Central memory CD4-positive, alpha-beta T cell (primary cell): ENCODE measurements around the gene AGBL5.

Experiments used
- DNase-seq: peaks from one replicate; pipeline ENCODE4 v3.0.0; 2022
- total RNA-seq, 3 experiments: gene quantifications; one replicate each; lab custom pipeline; 2026; lab: John Stamatoyannopoulos, UW

AGBL5 gene, protein sequence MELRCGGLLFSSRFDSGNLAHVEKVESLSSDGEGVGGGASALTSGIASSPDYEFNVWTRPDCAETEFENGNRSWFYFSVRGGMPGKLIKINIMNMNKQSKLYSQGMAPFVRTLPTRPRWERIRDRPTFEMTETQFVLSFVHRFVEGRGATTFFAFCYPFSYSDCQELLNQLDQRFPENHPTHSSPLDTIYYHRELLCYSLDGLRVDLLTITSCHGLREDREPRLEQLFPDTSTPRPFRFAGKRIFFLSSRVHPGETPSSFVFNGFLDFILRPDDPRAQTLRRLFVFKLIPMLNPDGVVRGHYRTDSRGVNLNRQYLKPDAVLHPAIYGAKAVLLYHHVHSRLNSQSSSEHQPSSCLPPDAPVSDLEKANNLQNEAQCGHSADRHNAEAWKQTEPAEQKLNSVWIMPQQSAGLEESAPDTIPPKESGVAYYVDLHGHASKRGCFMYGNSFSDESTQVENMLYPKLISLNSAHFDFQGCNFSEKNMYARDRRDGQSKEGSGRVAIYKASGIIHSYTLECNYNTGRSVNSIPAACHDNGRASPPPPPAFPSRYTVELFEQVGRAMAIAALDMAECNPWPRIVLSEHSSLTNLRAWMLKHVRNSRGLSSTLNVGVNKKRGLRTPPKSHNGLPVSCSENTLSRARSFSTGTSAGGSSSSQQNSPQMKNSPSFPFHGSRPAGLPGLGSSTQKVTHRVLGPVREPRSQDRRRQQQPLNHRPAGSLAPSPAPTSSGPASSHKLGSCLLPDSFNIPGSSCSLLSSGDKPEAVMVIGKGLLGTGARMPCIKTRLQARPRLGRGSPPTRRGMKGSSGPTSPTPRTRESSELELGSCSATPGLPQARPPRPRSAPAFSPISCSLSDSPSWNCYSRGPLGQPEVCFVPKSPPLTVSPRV
- 8.2 to 13.5 (median 8.9) reads per million in 3 experiments for total RNA-seq

DNA sequence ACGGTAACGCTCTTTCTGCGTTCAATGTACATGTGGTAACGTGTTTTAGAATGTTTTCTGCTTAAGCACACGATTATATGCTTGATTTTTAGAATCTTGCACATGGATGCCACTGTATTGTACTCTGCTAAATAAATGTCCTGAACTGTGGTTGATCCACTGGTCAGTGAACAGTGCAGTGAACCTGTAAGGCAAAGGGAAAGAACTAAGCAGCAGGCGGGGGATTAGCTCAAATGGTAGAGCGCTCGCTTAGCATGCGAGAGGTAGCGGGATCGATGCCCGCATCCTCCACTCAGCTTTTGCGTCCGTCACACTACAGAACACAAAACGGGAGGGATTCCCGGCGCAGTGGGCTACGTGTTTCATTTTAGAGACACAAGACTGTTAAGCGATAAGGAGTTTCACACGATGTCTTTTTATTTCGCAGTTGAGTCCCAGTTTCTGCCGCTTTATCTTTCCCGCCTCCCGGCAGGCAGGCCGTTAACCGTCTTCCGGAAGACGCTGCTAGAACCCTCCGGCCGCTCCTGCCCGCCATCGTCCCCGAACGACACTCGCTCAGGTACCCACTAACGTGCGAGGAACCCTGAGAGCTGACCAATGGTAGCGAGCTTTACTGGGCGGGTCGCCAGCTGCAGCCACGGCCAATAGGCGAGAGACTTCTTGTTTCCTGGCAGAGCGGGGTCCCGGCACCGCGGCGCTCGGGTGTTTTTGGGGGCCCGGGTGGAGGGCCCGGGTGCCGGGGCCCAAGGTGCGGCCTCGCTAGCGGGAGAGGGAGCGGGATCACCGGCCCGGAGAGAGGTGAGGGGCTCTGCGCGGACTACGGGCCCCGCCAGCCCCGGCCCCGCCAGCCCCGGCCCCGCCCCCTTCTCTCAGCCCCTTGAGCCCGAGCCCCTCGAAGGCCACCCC is at the start of gene AGBL5:
TSS of gene AGBL5 (plus strand) at position 673 of the 906 bp plus-strand sequence. CDS start 1,291 bp downstream, outside the sequence.
- peak; percentile 95 for DNase-seq

DNA sequence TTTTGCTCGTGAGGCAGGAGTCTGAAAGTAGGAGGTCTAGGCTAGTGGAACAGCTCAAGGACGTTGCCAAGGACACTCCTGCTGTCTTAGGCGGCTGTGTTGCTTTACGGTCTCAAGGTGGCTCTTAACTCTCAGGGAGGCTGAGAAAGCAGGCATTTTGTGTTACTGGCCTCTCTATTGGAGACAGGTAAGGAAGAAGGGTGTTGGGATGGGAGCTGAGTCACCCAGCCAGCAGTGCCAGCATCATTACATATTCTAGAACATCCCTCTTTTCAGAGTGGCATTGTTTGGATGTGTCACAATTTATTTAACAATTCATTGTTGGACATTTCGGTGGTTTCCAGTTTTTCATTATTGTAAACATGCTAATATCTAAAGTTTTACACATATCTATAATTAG is 49.5 kb upstream of the AGBL5 start:
- DNase-seq = no peak

DNA sequence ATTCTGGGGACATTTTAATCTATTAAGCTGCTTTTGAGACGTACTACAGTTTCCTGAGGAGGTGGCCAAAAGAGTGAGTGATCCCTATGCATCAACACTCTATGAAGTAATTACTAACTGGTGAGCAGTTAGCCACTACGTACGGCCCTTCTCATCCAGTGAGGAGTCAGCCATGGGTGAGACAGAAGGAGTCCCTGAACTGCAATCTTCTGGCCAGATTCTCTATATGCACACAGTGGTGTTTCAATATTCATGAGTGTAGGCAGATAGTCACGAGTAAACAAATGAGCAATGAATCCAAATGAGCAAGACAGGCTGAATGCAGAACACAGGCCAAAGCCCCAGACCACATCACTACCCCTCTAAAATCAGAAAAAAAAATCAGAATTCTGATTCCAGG is 48.5 kb upstream of the AGBL5 start:
- no peak for DNase-seq

DNA sequence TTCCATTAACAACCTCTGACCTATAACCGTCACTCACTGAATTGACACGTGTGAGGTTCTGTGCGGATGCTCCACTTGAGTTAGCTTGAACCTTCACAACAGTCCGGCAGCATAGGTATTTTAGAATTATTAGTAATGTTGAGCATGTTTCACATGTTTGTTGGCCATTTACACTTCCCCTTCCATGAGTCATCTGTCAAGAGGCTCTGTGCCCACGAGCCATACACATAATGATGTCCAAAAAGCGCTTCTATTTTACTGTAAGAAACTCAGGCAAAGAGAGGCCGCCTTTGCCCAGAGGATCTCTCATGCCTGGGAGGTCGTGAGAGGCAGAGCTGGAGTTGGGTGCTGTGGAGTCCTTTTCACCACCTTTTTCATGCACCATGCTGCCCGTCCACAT is 47.6 kb upstream of the AGBL5 start:
- DNase-seq = no peak

DNA sequence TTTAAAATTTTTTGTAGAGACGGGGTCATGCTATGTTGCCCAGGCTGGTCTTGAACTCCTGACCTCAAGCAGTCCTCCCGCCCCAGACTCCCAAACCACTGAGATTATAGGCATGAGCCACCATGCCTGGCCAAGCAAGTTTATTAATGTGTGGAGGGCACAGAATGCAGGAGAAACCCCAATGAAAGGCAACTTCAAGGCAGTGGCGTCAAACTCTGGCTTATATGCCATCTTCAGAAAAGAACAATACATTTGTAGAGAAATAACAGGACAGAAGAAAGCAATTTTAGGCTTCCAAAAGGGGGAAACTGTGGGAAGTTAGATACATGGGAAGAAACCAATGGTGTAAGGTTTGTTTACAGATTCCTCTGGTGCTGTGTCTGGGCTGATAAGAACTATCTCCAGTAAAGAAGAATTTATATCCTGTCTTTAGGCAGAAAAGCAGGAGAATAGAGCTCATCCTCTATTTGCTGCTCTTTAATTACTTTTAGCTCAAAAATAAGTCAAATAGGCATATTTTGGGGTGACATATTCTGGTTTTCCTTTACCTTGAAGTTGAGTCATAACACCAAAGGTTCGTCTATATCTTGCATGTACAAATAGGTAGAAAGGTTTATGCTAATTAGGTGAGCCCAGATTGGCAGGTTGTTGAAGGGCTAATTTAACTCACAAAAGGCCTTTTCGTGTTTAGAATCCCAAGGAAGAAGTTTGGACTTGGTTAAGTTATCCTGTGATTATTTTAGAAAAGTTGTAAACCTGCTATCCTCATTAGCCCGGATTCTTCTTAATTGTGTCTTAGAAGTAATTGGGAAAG is 44.7 kb upstream of the AGBL5 start:
- no peak for DNase-seq

DNA sequence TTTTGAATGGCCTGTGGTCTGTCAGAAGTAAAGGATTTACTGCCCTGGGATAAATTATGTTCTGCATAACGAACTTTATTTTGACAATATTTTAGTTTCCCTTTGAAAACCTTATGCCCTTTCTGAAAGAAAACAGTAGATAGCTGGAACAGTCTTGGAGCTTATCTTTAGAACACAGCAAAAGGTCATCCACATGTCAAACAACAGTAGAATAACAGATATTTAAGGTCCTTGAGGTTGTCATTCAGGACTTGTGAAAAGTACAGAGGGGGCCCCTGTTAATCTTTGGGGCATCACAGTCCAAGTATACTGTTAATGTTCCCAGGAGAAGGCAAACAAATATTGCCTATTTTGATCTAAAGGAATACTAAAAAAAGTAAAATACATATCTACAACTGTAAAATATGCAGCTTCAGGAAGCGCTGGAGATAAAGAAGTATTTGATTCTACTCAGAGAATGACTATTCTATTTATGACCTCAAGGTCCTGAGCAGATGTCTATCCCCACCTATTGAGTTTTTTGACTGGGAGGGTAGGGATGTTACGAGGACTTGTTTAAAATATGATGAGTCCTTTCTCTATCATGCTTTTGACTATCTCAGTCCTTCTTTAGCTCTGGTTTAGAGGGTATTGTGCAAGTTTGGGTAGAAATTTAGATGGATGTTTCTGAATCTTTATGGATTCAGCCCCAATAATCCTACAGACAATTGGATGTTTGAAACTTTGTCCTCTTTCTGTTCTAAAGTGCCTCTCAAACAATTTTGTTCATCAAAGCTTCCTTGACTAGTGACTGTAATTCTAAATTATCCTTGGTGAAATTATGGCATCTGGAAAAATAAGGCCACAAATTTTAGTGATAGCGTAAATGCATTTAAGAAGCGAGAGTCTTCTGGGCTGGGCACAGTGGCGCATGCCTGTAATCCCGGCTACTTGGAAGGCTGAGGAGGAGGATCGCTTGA is 43.8 kb upstream of the AGBL5 start:
- no peak for DNase-seq

DNA sequence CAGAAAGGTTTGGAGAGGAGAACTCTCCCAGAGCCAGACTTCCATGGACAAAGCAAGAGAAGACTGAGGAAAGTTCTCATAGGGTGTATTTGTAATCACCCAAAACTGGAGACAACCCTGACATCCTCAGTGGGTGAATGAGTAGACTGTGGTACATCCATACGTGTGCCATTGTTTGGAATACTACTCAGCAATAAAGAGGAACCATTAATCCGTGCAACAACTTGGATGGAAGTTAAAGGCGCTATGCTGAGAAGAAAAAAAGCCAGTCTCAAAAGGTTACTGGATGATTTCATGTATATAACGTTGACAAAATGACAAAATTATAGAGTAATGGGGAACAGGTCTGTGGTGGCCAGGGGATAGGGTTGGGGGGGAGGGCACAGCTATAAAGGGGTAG is 42.8 kb upstream of the AGBL5 start:
- DNase-seq = no peak

DNA sequence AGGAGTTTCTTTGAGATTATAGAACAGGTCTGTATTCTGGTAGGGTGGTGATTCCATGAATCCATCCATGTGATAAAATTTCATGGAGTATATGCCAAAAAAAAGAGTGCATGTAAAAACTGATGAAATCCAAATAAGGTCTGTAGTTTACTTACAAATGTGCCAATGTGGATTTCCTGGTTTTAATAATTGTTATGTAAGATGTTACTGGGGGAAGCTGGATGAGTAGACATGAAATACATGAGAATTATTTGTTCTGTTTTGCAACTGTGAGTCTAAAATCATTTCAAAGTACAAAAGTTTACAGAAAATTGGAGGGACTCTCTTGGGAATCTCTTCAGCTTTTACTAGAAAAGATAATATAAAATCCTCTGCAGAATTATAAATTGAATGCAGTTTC is 42.4 kb upstream of the AGBL5 start:
- DNase-seq = no peak

DNA sequence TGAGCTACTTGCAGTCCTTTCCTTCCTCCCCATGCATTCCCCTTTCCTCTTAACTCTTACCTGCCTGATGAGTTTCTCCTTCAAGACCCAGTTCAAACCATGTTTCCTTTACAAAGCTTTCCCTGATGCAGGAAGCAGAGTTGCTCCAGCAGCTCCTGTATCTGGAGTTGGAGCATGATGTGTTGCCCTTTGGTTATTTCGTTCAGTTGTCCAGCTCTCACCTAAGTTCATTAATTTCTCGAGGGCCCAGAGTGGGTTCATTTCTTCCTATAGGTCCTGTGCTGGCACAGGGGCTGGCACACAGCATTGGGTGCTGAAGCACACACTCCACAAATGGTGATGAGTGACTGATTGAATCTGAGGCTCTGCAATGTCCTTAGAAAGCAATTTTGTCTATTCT is 41.8 kb upstream of the AGBL5 start:
- no peak for DNase-seq

DNA sequence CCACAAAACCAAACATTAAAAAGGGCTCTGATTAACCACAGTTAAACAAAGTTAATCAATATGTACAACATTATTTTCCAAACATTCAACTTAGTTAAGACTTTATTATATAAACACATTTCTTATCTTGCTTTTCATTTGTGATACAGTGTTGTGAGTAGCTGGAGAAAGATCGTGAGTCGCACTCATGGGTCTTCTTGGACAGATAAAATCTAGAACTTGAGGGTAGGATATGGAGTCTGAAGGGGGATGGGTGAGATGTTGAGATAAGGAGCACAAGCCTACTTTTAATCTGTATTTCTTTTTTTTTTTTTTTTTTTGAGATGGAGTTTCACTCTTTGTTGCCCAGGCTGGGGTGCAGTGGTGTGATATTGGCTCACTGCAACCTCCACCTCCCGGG is 41.3 kb upstream of the AGBL5 start:
- DNase-seq = no peak

DNA sequence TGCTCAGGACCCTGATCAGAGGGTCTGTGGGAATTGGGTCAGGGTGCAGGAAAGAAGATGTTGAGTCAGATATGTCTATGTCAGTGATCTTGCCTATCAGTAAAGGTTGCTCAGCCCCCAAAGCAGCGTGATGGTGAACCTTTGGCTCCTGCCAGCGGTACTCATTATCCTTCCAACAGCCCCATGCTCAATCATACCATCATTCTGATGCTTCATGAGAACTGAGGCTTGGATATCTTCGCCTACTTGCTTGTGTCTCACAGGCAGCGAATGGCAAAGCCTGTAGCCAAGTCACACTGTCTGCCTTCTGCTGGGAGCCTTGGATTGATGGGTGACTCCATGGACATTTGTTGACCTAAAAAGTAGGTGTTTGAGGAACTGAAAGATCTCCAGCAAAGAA is 37.7 kb upstream of the AGBL5 start:
- DNase-seq = no peak

DNA sequence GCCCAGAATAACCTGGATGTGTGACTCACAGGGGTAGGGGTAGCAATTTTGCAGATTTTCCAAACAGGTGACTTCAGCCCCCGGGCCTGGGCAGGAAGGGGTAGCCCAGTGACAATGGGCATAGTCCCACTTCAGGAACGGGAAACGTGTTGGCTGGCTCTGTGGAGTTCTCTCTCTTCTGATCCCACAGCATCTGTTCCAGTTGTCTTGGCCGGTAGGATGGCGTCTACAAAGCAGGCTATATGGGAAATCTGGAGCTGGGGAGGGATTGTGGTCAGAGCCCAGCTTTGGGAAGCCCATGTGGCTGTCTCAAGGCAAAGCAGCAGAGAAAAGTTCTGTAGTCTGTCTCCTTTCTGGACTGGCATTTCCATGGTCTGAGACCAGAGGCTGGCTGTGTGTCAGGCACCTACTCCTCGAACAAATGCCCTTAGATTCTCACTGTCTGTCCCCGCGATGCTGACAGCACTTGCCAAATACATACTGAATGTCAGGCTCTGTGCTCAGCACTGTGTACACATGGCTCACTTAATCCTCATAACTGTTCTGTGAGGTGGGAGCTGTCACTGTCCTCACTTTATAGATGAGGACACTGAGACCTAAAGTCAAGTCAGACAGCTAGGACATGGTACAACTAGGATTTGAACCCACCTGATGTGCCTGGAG is 36.6 kb upstream of the AGBL5 start:
- DNase-seq = no peak

DNA sequence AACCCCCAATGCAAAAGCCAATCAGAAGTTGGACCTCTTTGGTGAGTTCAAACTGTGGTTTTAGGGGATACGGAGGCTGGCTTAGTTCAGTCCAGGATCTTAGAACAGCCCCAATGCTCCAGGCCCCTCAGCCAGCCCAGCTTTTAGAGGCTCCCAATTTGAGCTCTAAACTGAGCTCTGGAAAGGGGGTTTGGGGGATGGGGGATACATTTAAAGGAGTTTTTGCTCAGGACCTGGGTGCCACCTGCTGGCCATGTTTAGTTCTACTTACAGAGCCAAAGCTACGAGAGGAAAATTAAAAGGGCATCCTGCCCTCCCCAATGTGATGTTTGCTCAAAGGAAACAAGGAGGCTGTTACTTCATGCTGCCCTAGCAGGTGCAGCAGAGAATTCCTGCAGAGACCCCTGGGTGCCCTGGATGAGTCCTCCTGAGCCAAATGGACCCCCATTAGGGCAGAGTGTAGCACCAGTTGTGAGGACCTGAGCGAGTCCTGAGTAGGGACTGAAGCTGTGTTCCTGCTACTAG is 34.6 kb upstream of the AGBL5 start:
- DNase-seq = peak; percentile 20

DNA sequence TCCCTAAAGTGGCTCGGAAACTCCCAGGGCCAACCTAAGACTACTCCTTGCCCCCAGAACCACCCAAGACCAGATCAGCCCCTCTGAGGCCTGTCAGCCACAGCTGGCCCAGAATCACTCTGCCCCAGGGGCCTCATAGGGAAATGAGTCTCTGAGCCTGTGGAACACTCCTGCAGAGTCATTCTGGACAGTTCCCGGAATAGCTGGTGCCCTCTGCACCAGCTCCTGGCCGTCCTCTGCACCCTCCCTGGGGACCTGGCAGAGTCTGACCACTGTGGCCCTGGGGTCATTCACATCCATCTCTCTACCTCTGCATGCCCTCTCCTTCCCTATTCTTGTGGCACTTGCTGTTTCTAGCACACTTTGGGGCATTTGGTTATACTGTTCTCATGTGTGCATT is 33.3 kb upstream of the AGBL5 start:
- no peak for DNase-seq

DNA sequence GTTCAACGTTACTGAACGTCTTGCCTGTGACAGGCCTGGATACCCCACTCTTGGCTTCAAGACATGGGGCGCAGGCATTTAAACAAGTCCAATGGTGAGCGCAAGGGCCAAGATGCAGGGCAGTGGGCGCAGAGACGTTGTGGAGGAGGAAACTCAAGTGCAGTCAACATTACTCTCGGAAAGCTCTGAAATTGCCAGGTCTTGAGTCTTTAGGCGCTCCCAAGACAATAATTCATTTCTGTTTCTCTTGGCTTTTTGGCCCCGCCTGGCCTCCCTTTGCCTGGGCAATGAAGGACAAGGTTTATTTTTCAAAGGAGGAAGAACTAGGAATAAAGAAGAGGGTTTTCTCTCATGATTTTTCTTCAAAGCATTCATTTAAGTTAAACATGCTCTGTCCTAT is 32.0 kb upstream of the AGBL5 start:
- no peak for DNase-seq

DNA sequence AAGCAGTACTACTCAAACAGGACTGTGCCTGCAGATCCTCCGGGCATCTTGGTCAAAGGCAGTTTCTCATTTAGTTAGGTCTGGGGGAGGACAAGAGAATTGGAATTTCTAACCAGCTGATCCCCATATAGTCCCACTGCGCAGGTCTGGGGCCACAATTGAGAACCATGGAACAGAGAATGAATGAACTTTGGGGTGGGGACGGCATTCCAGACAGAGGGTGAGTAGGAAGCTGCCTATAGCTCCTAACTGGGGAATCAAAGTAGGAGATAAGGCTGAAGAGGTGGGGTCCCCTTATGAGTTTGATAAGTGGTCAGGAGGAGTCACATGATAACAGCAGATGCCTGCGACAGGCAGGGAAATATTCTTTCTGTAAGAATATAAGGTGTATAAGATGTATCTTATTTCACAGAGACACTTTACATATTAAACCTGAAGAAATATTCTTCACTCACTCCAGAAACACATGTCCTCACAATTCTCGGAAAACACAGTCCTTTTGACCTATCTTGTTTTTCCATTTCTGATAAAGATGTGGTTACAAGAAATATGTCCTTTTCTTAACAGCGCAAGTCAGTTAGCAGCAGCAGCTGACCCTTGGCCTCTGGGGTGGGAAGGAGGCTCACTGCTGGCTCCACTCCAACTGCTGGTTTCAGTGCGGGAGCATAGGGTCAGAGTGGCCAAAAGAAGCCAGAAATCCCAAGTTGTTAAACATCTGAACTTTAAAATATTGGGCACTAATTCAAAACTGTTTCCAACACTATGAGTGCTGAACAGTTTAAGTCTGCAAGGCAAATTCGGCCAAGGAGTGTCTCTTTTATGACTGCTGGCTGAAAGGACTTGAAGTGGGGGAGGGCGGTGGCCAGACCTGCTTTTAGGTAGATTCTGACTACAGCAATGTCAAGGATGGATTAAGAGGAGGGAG is 31.3 kb upstream of the AGBL5 start:
- DNase-seq = no peak

DNA sequence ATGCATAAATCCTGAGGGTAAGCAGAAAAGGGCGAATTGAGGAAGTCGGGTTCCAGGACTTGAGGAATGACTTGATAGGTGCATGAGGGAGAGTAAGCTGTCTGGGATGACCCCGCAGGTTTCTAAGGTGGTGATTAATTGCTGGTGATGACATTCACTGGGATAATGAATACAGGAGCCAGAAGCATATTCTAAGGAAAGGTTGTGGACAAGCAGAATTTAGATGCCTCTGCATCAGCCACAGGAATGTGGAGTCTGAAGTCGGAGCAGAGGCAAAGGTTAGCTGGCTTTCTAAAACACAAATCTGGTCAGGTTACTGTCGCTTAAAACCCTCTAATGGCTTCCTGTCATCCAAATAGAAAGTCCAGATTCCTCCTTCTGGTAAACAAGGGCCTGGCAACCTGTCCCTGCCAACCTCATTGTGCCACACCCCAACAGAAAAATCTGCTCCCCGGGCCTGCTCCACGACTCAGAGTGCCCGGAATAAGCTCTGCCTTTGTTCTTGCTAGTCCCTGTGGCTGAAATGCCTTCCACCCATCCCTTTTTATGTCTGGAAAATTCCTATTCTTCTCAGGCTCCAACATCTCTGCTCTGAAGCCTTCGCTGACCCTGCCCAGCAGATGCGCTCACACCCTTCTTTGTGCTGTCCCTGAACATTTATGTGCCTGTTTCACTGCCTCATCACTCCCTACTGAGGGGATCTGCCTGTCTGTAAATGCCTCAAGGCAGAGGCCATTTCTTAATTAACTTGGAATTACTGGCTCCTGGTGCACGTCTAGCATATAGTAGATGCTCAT is 30.0 kb upstream of the AGBL5 start:
- DNase-seq = no peak

DNA sequence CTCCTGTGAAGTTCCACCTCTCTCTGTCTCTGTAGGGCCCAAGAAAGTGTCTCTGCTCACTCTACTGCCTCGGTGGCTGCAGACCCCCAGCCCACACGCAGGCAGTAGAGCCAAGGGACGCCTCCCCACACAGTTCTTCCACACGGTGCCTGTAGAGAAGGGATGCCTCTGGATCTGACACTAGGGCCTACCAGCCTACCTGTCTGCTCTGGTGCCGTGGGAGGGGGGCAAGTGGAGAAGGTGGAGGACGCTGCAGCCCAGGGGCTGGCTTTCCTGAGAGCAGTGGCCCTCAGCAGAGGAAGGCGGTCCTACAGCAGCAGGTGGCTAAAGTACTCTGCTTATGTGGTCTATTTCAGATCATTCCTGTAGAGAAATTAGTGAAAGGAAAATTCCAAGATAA is 27.7 kb upstream of the AGBL5 start:
- DNase-seq = no peak
